GM18511 (cell line): Measurements from ENCODE around the gene POLE2.
A peak's percentile ranks its signal among the peaks of the same experiment; 100 is the strongest.
"Not testable (repeated sequence)": the region's sequence is repeated elsewhere in the genome, so short reads cannot be mapped to it uniquely, and the experiment has no call there.

ENCODE experiments used
- ATAC-seq: cut with Tn5 transposase; IDR thresholded peaks from one replicate; pipeline ENCODE4 v1.9.1; 2021; ENCODE audit warnings: mild to moderate bottlenecking, moderate library complexity; ENCODE audit not compliant: unreplicated experiment

The POLE2 gene

DNA sequence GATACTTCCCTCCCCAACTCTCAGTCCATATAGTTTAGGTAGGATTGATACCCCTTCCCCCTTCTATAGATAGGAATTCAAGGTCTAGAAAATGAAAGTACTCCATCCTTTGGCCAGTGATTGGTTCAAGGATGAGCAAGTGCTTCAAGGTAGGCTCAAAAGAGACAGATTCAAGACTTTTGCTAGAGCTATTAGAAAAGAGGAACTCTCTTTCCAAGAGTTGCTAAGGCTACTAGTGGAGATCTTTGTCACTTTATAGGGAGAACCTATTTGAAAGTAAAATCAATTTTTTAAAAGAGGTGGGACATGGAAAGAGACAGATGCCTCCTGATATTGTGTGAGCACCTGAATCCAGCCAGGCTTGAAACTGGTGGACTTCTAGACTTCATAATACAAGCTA is 17.5 kb downstream of the POLE2 start:
- no peak for ATAC-seq

DNA sequence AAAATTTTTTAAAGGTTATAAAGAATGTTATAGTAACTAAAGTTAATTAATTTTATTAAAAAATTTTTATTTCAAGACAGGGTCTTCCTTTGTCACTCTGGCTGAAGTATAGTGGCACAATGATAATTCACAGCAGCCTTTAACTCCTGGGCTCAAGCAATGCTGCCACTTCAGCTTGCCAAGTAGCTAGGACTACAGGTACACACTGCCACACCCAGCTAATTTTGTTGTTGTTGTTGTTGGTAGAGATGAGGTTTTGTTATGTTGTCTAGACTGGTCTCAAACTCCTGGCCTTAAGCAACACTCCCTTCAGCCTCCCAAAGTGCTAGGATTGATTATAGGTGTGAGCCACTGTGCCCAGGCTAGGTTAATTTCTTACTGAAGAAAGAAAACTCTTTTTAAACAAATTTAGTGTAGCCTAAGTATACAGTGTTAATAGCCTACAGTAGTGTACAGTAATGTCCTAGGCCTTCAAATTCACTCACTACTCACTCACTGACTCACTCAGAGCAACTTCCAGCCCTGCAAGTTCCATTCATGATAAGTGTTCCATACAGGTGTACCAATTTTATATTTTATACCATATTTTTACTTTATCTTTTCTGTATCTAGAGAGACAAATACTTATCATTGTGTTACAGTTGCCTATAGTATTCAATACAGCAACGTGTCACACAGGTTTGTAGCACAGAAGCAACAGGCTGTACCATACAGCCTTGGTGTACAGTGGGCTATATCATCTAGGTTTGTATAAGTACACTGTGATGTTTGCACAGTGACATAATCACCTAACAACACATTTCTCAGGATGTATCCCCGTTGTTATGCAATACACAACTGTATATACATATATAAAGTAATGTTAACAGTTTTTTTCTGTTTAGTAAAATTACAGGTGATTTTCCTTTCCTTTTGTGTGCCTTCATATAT is 28.2 kb downstream of the POLE2 start:
- no peak for ATAC-seq

DNA sequence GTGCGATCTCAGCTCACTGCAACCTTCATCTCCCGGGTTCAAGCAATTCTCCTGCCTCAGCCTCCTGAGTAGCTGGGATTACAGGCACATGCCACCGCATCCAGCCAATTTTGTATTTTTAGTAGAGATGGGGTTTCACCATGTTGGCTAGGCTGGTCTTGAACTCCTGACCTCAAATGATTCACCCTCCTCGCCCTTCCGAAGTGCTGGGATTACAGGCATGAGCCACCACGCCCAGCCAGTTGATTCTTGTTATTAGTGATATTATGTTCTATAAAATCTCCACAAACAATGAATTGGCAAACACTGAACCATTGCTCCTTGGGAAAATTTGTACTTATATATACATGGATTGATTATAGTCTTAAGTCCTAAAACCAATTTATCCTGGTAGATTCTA is 30.5 kb downstream of the POLE2 start:
- not testable (repeated sequence) for ATAC-seq

DNA sequence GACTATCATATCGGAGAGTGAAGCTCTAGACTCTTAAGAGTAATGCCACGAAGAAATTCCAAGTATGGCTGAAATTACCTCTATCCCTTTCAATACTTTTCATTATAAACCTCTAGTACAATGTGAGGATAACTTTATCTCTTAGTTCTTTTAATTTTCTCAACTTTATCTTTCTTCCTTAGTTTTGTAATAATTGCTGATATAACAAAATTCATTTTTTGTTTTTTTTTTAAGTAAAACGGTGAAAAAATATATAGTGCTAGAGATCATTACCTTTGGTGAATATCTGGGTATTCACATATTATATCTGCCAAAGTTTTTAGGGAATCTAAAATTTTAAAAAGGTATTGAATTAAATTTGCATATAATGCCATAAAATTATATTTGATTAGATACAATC is 33.5 kb downstream of the POLE2 start:
- ATAC-seq, result no peak

DNA sequence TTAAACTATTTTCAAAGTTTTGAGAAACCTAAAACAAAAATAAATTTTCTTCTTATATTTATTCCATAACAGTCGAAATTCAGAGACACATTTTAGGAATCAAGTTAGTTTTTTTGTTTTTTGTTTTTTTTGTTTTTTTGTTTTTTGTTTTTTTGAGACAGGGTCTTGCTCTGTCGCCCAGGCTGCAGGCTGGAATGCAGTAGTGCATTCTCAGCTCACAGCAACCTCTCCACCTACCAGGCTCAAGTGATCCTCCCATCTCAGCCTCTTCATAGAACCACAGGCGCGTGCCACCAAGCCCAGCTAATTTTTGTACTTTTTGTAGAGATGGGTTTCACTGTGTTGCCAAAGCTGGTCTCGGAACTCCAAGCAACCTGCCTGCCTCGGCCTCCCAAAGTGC is 34.5 kb downstream of the POLE2 start:
- no peak for ATAC-seq

DNA sequence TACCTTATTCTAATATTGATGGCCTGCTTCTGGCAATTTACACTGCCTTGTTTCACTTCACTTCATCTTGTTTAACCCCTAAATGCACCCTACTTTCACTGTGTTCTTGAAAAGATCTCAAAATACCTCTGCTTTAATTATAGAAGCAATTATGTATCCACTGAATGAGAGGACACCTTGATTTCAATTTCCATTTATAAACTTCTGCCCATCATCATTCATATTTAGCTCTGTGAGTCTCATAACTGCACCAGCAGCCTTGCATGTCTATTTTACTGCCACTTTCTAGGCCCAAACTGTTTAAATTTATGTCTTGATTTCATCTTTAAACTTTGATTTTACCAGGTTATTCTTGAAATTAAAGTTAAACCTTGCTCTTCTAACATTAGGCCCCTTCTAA is 45.9 kb downstream of the POLE2 start:
- ATAC-seq, result no peak

DNA sequence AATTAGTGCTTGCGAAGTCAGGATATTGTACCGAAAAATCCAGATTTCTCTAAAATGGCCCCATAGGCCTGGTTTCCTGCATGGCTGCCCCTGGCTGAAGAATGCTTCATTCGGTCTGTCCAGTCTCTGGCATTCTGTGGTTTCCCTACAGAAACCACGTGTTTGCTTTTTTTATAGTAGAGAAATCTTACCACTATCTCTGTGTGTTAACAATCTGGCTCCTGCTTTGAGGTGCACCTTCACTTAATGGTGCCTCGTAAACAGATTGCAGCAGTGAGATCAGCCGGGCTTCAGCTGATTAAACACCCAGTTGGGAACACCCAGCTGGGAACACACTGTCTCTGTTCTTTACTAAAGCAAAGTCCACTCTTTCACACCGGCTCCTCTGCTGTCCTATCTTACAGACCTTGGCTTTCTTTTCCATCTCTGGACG is 46.3 kb downstream of the POLE2 start:
- peak; percentile 47 for ATAC-seq

DNA sequence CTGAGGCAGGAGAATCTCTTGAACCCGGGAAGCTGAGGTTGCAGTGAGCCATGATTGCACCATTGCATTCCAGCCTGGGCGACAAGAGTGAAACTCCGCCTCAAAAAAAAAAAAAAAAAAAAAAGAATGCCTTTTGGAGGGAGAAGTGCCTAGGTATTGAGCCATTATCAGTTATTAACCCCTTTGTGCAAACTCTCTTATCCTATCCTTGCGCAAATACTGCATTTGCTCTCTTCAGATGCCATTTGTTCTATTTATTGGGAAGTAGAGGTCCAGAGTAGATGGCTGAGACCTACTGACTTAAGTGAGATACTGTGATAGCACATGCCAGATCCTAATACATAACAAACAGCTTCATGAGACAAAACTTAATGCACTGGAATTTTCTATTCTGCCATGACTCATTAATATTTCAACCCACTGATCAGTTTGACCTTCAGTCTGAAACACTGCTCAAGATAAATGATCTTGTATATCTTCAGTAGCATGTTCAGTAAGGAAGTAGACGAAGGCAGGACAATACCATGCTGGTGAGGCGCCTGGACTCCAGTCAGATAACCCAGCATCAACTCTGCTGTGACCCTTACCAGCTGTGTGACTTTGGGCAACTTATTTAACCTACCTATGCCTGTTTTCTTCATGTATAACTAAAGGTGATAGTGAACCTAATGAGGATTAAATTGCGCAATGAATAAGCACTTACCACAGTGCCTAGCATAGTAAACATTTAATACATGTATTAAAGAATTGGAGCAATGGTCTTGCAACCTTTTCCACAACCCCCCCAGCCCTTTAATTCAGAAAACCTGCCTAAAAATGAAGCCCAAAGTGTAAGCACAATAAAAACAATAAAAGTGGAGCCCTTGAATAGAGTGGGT is 47.2 kb downstream of the POLE2 start:
- ATAC-seq, result no peak

DNA sequence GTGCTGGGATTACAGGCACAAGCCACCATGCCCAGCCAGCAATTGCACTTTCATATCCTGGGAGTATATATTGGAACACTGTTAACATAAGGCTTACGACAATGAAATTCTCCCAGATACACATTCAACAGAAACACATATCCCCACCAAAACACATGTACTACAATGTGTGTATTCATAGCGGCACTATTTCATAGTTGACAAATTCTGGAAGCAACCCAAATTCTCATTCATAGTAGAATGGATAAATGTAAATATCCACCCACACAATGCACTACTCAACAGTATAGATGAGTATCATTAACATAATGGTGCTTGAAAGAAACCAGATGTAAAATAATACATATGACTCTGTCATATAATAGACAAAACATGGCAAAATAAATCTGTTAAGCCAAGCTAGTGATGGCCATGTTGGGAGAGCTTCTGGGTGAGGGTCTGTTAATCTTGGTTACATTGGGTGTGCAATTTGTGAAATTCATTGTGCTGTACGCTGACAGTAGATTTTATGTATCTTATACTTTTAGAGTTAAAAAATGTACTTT is 50.4 kb downstream of the POLE2 start:
- ATAC-seq, result no peak

DNA sequence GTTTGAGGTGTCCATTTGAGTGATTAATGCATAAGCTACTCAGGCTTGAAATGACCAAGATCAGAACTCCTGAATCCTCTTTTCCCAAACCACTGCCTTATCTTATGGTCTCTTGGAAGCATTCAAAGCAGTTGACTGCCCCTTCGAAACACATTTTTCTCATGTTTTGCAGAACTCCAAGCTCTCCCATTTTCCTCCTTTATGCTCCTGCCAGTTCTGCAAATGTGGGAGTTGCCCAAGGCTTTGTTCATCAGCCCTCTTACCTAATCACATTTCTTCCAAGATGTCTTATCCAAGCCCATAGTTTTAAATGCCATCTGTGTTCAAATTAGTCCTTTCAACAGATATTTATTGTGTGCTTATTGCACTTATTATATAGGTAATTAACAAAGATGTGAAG is 51.1 kb downstream of the POLE2 start:
- no peak for ATAC-seq

DNA sequence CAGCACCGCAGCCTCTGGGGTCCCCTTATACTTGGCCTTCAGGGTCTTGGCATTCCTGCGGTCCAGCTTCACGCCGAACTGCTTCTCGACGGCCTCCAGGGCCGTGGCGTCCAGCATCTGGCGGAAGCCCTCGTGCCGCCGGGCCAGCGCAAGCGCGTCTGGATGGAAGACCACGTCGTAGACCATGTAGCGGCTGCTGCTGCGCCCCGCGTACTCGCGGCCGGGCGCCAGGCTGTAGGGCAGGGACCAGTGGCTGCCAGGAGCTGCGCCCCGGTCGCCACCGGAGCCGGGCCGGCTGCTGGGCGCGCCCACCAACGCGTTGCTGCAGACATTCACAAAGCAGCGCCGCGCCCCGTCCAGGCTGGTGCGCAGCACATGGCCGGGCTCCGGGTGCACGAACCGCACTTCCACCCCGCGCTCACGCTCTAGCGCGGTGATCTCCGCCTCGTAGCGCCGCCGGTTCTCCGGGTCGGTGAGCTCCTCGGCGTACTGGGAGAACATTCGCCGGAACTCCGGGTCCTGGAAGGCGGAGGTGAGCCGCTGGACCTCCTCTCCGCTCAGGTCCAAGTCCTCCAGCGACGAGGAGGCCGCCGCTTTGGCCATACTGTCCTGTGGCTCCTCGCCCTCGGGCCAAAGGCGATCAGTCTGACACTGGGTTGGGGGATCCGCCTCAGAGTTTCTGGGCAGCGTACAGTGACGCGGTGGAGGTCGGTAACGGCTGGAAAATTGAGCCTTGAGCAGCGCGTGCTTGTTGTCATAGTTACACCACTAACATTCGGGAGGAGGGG is 53.3 kb downstream of the POLE2 start, which contains the start of gene DNAAF2:
DNAAF2 (minus strand) TSS at position 698 of the 788 bp plus-strand sequence; CDS start at position 603, 95 bp downstream.
- peak; percentile 32 for ATAC-seq

DNA sequence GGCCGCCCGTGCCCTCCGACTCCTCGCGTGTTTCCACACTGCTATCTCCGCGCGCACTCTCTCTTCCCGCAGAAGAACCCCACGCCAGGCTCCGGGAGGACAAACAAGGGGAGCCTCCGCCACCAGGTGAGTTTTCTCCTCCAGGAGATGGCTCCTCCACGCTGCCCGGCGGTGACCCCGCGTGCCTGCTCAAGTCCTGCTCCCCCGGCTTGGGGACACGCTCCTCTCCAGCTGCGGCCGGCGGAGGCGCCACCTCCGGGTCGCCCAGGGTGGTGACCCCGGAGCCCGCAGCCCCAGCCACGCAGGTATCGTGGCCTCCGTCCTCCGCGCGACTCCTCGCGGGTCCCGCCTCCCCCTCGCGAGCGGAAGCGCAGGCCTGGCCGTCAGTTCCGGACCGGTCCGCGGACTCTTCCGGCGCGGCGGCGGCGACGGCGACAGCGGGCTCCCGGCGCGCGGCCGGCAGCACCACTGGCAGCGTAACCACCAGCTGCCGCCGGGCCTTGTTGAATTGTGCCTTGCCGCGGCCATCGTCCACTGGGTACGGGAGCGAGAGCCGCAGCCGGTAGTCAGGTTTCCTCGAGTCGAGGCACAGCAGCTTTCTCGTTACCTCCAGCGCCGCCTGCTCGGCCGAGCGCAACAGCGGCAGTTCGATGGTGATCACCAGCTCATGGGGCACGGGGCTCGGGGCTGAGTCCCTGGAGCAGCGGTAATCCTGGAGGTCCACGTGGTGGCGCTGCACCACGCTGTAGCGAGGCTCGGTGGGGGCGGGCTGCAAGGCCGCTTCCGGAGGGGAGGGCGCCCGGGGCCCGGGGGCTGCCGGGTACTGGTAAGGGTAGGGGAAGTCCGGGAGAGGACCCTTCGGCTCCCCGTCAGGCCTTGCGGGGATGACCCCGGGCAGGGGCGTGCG is 54.1 kb downstream of the POLE2 start:
- peak; percentile 82 for ATAC-seq

DNA sequence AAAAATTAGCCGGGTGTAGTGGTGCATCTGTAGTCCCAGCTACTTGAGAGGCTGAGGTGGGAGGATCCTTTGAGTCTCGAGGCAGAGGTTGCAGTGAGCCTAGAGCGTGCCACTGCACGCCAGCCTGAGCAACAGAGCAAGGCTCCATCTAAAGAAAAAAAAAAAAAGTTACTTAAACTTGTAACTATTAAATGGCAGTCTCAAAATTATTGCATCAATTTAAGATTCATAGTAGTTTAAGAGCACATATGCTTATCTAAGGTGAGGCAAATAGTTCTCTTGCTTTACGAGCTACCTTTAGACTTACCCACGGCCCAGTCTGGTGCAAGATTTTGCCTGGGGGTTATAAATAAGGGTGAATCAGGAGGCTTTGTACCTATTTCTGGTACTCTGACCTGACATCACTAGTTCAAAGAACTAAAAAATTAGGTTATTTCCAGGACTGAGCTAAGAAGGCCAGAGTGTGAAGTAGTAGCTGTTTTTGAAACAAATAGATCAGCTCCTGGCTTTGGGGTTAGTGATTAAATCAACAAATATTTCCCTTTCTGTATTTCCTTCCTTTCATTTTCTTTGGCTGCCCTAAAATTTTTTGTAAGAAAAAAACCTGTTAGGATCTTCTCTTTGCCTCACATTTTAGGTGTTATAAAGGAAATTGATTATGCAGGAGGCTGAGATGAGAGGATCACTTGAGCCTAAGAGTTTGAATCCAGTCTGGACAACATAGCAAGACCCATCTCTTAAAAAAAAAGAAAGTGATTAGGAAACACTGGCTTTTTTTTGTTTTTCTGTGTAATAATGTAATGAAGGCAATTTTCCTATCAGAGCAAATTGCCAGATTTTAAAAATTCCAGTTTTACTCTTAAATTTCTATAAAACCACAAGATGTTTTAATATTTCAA is 63.8 kb downstream of the POLE2 start:
- no peak for ATAC-seq

DNA sequence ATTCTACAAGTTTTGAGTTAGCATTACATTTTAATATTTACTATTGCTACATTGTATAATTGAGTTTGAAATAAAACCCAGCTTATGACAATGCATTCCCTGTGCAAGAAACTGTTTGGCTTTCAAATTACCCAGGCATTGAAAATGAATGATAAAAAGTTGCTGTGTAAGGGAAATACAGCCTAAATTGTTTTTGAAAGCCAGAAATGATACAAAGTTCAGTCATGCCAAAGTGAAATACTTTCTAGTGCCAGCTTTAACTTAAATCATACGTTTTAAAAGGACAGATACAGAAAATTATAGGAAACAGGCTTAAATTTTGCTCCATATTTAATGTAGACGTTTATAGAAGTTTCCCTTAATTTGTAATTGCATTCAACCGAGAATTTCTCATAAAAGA is 64.6 kb downstream of the POLE2 start:
- ATAC-seq, result no peak

DNA sequence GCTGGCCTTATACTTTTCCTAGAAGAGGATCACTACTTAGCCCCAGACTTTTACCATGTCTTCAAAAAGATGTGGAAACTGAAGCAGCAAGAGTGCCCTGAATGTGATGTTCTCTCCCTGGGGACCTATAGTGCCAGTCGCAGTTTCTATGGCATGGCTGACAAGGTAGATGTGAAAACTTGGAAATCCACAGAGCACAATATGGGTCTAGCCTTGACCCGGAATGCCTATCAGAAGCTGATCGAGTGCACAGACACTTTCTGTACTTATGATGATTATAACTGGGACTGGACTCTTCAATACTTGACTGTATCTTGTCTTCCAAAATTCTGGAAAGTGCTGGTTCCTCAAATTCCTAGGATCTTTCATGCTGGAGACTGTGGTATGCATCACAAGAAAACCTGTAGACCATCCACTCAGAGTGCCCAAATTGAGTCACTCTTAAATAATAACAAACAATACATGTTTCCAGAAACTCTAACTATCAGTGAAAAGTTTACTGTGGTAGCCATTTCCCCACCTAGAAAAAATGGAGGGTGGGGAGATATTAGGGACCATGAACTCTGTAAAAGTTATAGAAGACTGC is 65.9 kb downstream of the POLE2 start:
- ATAC-seq, result no peak

DNA sequence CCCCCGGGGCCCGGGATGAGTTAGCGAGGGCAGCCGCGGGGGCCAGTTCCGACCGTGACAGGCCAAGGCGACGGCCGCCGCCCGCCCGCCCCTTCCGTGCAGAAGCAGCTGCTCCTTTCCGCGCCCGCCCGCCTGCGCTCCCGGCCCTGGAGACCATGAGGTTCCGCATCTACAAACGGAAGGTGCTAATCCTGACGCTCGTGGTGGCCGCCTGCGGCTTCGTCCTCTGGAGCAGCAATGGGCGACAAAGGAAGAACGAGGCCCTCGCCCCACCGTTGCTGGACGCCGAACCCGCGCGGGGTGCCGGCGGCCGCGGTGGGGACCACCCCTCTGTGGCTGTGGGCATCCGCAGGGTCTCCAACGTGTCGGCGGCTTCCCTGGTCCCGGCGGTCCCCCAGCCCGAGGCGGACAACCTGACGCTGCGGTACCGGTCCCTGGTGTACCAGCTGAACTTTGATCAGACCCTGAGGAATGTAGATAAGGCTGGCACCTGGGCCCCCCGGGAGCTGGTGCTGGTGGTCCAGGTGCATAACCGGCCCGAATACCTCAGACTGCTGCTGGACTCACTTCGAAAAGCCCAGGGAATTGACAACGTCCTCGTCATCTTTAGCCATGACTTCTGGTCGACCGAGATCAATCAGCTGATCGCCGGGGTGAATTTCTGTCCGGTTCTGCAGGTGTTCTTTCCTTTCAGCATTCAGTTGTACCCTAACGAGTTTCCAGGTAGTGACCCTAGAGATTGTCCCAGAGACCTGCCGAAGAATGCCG is 66.7 kb downstream of the POLE2 start:
- peak; percentile 39 for ATAC-seq
